Ammon's horn (tissue), 1 donor: ENCODE data around the gene PACSIN2.
A peak's percentile ranks its signal among the peaks of the same experiment; 100 is the strongest.
"Not testable (repeated sequence)": the region's sequence is repeated elsewhere in the genome, so short reads cannot be mapped to it uniquely, and the experiment has no call there.

Experiments used
- DNase-seq: peaks from one replicate; pipeline ENCODE4 v3.0.0-alpha.2; 2016; ENCODE audit warnings: low spot score

Gene PACSIN2

GRCh38 chr22:42992092-42992491 lies 22.9 kb downstream of the PACSIN2 start:
- DNase-seq = no peak

GRCh38 chr22:42991010-42991651 lies 23.8 kb downstream of the PACSIN2 start:
- DNase-seq = no peak

- peak; percentile 36 for DNase-seq
Measured at GRCh38 chr22:42990131-42990838, 24.7 kb downstream of the PACSIN2 start.

GRCh38 chr22:42986115-42986514 lies 28.8 kb downstream of the PACSIN2 start:
- no peak for DNase-seq

- no peak for DNase-seq
Measured at GRCh38 chr22:42985531-42985905, 29.4 kb downstream of the PACSIN2 start.

GRCh38 chr22:42984814-42985530 lies 30.0 kb downstream of the PACSIN2 start:
- DNase-seq = no peak

- DNase-seq = no peak
Measured at GRCh38 chr22:42984397-42984796, 30.6 kb downstream of the PACSIN2 start.

- DNase-seq = no peak
Measured at GRCh38 chr22:42983470-42983869, 31.5 kb downstream of the PACSIN2 start.

- no peak for DNase-seq
Measured at GRCh38 chr22:42979606-42980005, 35.3 kb downstream of the PACSIN2 start.

- DNase-seq = peak; percentile 65
Measured at GRCh38 chr22:42978453-42979103, 36.4 kb downstream of the PACSIN2 start.

GRCh38 chr22:42977569-42977968 lies 37.4 kb downstream of the PACSIN2 start:
- DNase-seq = peak; percentile 63

- no peak for DNase-seq
Measured at GRCh38 chr22:42976217-42976933, 38.6 kb downstream of the PACSIN2 start.

- no peak for DNase-seq
Measured at GRCh38 chr22:42974223-42974622, 40.7 kb downstream of the PACSIN2 start.

GRCh38 chr22:42973536-42973881 lies 41.4 kb downstream of the PACSIN2 start:
- DNase-seq = no peak

- peak; percentile 53 for DNase-seq
Measured at GRCh38 chr22:42972649-42973535, 42.1 kb downstream of the PACSIN2 start.

- DNase-seq = not testable (repeated sequence)
Measured at GRCh38 chr22:42971473-42971860, 43.5 kb downstream of the PACSIN2 start.

- DNase-seq = no peak
Measured at GRCh38 chr22:42970029-42970428, 44.9 kb downstream of the PACSIN2 start.

GRCh38 chr22:42969348-42969975 lies 45.5 kb downstream of the PACSIN2 start:
- no peak for DNase-seq

- peak; percentile 53 for DNase-seq
Measured at GRCh38 chr22:42967933-42968332, 47.0 kb downstream of the PACSIN2 start.

GRCh38 chr22:42967005-42967404 lies 47.9 kb downstream of the PACSIN2 start:
- DNase-seq = no peak

- no peak for DNase-seq
Measured at GRCh38 chr22:42966497-42966896, 48.5 kb downstream of the PACSIN2 start.
